Measurements from ENCODE around the gene SPDYE4. TPM values are rescaled to one million over a fixed set of nuclear protein-coding genes. Genes with fewer than 3 reads are reported as not detected.

SPDYE4 gene
- total RNA-seq, 1 donor from 2014 or later, result not detected

DNA sequence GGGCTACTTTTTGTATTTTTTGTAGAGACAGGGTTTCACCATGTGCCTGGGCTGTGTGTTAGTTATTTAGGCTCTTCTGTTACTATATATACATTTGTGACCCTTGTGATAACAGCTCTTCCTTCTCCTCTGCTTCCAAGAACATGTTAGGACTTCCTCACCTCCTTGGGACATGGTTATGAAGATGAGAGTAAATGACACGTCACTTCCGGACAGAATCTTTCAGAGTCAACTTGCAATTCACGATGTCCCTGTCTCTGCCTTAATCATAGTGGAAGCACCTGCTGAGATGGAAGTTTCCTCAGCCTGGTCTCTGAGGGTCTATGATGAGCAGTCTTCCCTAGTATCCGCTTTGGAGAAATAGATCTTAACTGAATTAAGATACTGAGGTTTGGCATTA, 56.6 kb downstream of the SPDYE4 start:
- no peaks in the 10 kb centered on the region for H3K36me3 ChIP-seq
- peaks cover 15% of the 10 kb centered on the region for H3K9me3 ChIP-seq (replicated peaks)
- H3K27ac ChIP-seq (replicated peaks), result no peak overlapping the region
- no peak for DNase-seq
- intact Hi-C loops (cut with micrococcal nuclease), result no loop called here
- H3K4me3 ChIP-seq, result no peak overlapping the region
- peaks cover 23% of the 10 kb centered on the region for H3K4me1 ChIP-seq
- peaks cover 13% of the 10 kb centered on the region for H3K27me3 ChIP-seq (ENCODE audit: low read depth)
- TF ChIP-seq CTCF (IDR thresholded peaks at IDR 0.05; ENCODE audit: borderline replicate concordance), result no peak

GRCh38 chr17:8701221-8701620, 57.1 kb downstream of the SPDYE4 start:
- H3K27ac ChIP-seq (replicated peaks), result no peak overlapping the region
- intact Hi-C loops (cut with micrococcal nuclease), result no loop called here
- no peak for TF ChIP-seq CTCF (IDR thresholded peaks at IDR 0.05; ENCODE audit: borderline replicate concordance)
- DNase-seq, result no peak
- peaks cover 23% of the 10 kb centered on the region for H3K4me1 ChIP-seq
- H3K27me3 ChIP-seq (ENCODE audit: low read depth), result peaks cover 18% of the 10 kb centered on the region
- no peaks in the 10 kb centered on the region for H3K36me3 ChIP-seq
- no peak overlapping the region for H3K4me3 ChIP-seq
- peaks cover 15% of the 10 kb centered on the region for H3K9me3 ChIP-seq (replicated peaks)

Other genes with a start within 250 kb of the SPDYE4 start
- gene MYH10, start 127.8 kb downstream of the SPDYE4 start, total RNA-seq, result 49.7 TPM
- gene CCDC42, start 13.7 kb downstream of the SPDYE4 start, total RNA-seq, result not detected
- gene MFSD6L, start 40.8 kb upstream of the SPDYE4 start, total RNA-seq, result not detected
- gene PIK3R6, start 109.1 kb upstream of the SPDYE4 start, total RNA-seq, result 1.2 TPM
- 2.7 TPM for gene PIK3R5, start 207.2 kb upstream of the SPDYE4 start, total RNA-seq

Measured in left ventricle myocardium inferior (tissue), 1 donor.